GM21529 (cell line): ENCODE data around the gene PACRG.

Experiments
- ATAC-seq: cut with Tn5 transposase; IDR thresholded peaks from one replicate; pipeline ENCODE4 v1.9.1; 2021; ENCODE audit not compliant: unreplicated experiment

The PACRG gene

DNA sequence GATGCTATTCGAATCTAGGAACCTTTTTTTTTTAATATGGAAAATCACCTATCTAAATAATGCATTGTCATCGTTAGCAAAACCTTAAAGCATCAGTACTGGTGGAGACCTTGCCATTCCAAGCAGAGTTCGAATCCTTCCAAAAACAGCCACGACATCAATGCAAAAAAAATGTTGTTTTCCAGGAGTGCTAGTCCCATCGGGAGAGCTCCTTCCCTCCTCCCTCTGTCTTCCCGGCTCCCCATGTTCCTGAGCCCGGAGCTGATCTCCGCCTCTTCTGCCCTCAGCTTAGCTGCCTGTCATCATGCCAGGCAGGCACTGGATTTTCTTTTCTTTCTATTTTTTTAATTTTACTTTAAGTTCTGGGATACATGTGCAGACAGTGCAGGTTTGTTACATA lies 533.1 kb downstream of the PACRG start:
- no peak for ATAC-seq

DNA sequence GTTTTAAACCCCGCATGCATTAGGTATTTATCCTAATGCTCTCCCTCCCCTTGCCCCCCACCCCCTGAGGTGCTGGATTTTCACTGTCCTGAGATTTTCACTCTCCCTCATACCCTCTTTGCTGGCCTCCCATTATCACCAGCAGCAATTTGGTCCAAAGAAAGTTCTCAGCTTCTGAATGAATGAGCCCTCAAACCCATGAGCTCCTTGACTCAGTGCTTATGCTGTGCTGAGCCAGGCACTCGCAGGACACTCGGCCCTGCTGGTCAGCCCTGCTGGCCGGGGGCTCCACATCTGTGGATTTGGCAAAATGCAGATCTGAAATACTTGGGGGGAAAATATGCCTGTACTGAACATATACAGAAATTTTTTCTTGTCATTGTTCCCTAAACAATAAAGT lies 533.6 kb downstream of the PACRG start:
- ATAC-seq: no peak

DNA sequence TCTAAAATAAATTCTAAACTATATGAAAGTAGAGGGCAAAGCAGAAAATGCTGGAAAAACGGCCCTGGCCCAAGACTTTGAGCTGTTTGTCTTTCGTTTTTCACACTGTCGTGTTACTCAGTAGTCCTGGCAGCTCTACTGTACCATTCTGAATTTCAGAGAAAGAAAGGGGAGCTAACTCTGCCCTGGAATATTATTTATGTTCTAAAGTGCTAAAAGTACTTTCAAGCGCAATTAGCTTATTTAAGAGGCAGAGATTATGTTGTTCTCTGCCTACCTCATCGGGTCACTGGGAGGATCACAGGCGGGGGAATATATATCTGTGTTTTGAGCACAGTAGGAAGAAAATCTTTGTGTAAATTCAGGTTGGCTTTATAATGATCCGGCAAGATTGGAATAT lies 534.3 kb downstream of the PACRG start:
- no peak for ATAC-seq

GRCh38 chr6:163263196-163263595 lies 535.4 kb downstream of the PACRG start:
- no peak for ATAC-seq

DNA sequence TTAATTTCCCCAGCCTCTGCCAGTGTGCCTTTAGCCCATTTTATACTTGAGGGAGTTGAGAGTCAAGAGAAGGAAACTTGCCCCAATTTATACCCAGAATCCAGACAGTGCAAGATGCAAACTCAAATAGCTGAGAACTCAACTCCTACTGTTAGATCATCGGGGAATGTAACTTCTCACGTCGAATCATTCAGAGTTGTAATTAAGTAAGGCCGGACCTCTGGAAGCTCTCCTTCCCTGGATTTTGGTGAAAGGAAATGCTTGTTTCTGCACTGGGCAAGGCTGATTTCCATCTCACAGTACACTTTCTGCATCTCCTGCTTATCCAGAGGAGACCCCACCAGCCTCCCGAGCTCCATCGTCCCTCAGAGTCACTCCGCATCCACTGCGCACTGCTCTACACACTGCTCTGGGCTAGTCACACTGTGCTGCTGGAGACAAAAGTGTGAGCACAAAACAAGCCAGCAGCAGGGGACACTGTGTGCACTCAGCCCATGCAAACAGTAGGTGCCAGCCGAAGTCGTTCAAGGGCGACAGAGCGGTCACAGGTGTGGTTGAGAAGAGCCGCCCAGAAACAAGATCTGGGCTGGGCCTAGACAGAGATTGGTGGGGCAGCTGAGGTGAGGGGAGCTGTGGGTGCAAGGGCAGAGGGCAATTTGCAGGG lies 536.4 kb downstream of the PACRG start:
- ATAC-seq: no peak

DNA sequence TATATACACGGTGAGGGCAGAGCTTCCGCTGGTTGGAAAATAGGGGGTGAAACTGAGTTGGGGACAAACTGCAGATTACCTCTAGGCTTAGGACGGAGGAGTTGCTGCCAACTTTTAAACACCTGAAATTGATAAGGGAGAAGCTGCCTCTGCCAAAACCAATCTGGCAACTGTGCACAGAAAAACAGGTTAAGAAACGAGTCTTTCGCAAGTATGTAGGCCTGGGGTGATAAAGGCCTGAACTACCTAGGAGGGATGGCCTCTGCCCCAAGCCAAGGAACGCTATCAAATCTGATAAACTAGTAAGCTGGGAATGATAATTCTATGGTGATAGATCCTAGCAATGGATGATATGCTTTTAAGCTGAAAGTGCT lies 536.9 kb downstream of the PACRG start:
- no peak for ATAC-seq

GRCh38 chr6:163281634-163282033 lies 553.9 kb downstream of the PACRG start:
- ATAC-seq: no peak

GRCh38 chr6:163282672-163283071 lies 554.9 kb downstream of the PACRG start:
- no peak for ATAC-seq

DNA sequence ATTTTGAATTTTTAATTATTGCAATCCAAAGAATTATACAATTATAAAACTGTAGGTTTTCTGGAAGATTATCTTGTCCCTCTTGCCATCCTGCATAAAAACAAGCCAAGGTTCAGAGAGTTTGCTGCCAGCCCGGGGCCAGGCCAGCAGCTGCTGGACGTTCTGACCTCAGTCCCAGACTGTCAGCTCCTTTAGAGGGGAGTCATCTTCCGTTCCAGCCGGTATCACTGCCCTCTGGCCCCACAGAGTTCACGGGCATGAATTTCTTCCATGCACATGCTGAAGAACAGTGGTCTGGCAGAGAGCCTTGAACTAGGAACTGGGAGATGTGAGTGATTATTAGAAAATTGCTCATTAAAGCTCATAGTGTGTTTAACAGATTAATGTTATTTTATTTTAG lies 556.4 kb downstream of the PACRG start:
- no peak for ATAC-seq

- ATAC-seq: no peak
Observed at GRCh38 chr6:163285691-163286090, 557.9 kb downstream of the PACRG start.

GRCh38 chr6:163287626-163288025 lies 559.9 kb downstream of the PACRG start:
- no peak for ATAC-seq

DNA sequence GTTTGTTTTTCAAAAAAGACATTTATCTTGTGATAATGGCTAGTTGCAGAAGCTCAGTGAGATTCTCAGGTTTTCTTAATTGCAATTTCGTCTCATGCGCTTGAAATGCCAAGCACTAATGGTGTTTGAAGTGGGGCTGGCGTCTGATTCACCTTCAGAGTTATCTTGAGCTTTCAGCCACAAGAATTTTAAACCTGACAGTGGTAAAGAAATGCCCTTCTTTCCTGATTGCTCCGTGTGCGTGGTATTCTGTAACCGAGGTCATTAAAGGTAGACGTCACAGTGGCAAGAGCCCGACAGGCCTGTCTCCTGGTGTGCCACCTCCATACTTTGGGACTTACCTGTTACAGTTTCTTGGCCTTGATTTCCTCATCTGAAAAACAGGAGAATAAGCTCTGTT lies 560.3 kb downstream of the PACRG start:
- ATAC-seq: no peak

DNA sequence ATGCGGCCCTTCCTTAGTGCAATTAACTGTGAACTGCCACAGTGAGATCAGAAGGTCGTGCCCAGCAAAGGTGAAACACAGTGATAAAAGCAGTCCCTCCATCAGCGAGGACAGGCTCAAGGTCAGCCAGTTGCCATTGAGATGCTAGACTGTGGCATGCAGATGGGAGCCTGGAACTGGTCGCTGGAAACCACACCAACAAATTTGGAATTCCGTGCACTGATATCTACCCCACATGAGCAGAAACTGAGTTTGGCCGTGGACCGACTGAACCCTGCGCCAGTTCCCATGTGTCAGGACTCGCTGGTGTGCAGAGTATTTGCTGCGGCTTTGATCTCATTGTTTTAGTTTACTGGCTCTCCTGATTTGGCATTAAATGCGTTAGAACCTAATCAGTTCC lies 561.1 kb downstream of the PACRG start:
- ATAC-seq: no peak

GRCh38 chr6:163289447-163289846 lies 561.7 kb downstream of the PACRG start:
- no peak for ATAC-seq

- ATAC-seq: no peak
Observed at GRCh38 chr6:163290545-163291274, 562.9 kb downstream of the PACRG start.

GRCh38 chr6:163291622-163292021 lies 563.8 kb downstream of the PACRG start:
- no peak for ATAC-seq

GRCh38 chr6:163293286-163293685 lies 565.5 kb downstream of the PACRG start:
- ATAC-seq: no peak

DNA sequence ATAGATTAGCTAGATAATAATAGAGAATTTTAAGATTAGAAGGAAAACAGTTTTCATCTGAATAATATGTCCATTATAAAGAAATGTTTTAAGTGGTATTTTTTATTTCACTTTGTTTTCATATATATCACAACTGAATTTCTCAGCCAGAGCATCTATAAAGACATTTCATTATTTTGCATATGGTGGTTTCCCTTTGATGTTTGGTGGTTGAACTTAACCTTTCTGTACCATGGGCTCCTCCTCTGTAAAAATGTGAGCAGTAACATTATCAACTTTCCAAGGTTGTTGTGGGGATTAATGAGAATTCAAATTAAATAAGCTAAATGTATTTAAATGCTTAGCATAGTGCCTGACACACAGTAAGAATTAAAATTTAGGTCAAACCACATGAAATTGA lies 567.0 kb downstream of the PACRG start:
- no peak for ATAC-seq

GRCh38 chr6:163296835-163297519 lies 569.2 kb downstream of the PACRG start:
- ATAC-seq: no peak

GRCh38 chr6:163298079-163298830 lies 570.5 kb downstream of the PACRG start:
- ATAC-seq: no peak

- no peak for ATAC-seq
Observed at GRCh38 chr6:163300838-163301237, 573.1 kb downstream of the PACRG start.
